SJCRH30 (cell line): ENCODE data around the gene GPATCH1. TPM values are rescaled to one million over a fixed set of nuclear protein-coding genes. Genes with fewer than 3 reads are reported as not detected.
"Not testable (repeated sequence)": the region's sequence is repeated elsewhere in the genome, so short reads cannot be mapped to it uniquely, and the experiment has no call there.

ENCODE experiments used
- DNase-seq, 2 experiments: peaks; one replicate each; pipeline ENCODE4 v3.0.0-alpha.2; 2015 to 2020
- H3K27ac ChIP-seq: fragments of 250-450 bp; sonication (Bioruptor Pico); 2 replicates; pipeline ENCODE4 v1.5.1; 2020; ENCODE audit warnings: mild to moderate bottlenecking, moderate library complexity
- H3K27me3 ChIP-seq: fragments of 250-450 bp; sonication (Bioruptor Pico); 2 replicates; pipeline ENCODE4 v1.5.1; 2020; ENCODE audit warnings: mild to moderate bottlenecking, moderate library complexity
- H3K36me3 ChIP-seq: fragments of 250-450 bp; sonication (Bioruptor Pico); 2 replicates; pipeline ENCODE4 v1.5.1; 2020; ENCODE audit warnings: mild to moderate bottlenecking, moderate library complexity
- H3K4me1 ChIP-seq: fragments of 250-450 bp; sonication (Bioruptor Pico); 2 replicates; pipeline ENCODE4 v1.5.1; 2020; ENCODE audit warnings: mild to moderate bottlenecking, moderate library complexity
- H3K4me3 ChIP-seq: fragments of 250-450 bp; sonication (Bioruptor Pico); 2 replicates; pipeline ENCODE4 v1.5.1; 2020; ENCODE audit warnings: mild to moderate bottlenecking, moderate library complexity
- H3K9me3 ChIP-seq: fragments of 250-450 bp; sonication (Bioruptor Pico); replicated peaks from 2 replicates; pipeline ENCODE4 v1.5.1; 2020; ENCODE audit warnings: mild to moderate bottlenecking, moderate library complexity
- total RNA-seq: library from RNA; depleted of rRNA; stranded (reverse); fragments of >200 nt; shearing (Covaris generic); gene quantifications from 2 replicates; pipeline ENCODE4 v1.2.3, GENCODE V29; 2014

The GPATCH1 gene
- total RNA-seq, 1 experiment from 2014 or later: 12.7 TPM

- Histone ChIP-seq H3K36me3 (no peaks in the 10 kb centered on the region), H3K4me1 (no peaks in the 10 kb centered on the region), H3K27ac (no peak overlapping the region), H3K4me3 (no peak overlapping the region), H3K27me3 (no peaks in the 10 kb centered on the region), H3K9me3 (no peaks in the 10 kb centered on the region)
- no peak for DNase-seq
These were observed 70.0 kb downstream of the GPATCH1 start for GRCh38 chr19:33150852-33151518.

DNA sequence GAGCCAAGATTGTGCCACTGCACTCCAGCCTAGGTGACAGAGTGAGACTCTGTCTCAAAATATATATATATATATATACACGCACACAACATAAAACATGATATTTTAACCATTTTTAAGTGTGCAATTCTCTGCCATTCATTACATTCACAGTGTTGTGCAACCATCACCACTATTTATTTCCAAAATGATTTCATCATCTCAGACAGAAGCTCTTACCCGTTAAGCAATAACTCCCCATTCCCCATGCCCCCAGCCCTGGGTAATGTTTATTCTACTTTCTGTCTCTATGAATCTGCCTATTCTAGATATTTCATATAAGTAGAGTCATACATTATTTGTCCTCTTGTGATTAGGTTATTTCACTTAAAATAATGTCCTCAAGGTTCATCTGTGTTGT lies 71.2 kb downstream of the GPATCH1 start:
- Histone ChIP-seq H3K9me3 (no peaks in the 10 kb centered on the region), H3K27ac (no peak overlapping the region), H3K4me3 (no peak overlapping the region), H3K36me3 (no peaks in the 10 kb centered on the region), H3K27me3 (no peaks in the 10 kb centered on the region), H3K4me1 (no peaks in the 10 kb centered on the region)
- DNase-seq: no peak

GRCh38 chr19:33152625-33153024 lies 71.6 kb downstream of the GPATCH1 start:
- not testable (repeated sequence) for DNase-seq, H3K9me3 ChIP-seq, H3K36me3 ChIP-seq, H3K27me3 ChIP-seq, H3K4me3 ChIP-seq, H3K4me1 ChIP-seq, H3K27ac ChIP-seq

DNA sequence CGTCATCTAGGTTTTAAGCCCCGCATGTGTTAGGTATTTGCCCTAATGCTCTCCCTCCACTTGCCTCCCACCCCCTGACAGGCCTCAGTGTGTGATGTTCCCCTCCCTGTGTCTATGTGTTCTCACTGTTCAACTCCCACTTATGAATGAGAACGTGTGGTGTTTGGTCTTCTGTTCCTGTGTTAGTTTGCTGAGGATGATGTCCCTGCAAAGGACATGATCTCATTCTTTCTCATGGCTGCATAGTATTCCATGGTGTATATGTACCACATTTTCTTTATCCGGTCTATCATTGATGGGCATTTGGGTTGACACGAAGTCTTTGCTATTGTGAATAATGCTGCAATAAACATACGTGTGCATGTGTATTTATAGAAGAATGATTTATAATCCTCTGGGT lies 73.3 kb downstream of the GPATCH1 start:
- not testable (repeated sequence) for DNase-seq, H3K27me3 ChIP-seq, H3K9me3 ChIP-seq, H3K4me3 ChIP-seq, H3K27ac ChIP-seq, H3K36me3 ChIP-seq, H3K4me1 ChIP-seq

GRCh38 chr19:33156334-33156733 lies 75.4 kb downstream of the GPATCH1 start:
- Histone ChIP-seq H3K9me3 (no peaks in the 10 kb centered on the region), H3K27me3 (no peaks in the 10 kb centered on the region), H3K4me3 (no peak overlapping the region), H3K4me1 (no peaks in the 10 kb centered on the region), H3K27ac (no peak overlapping the region), H3K36me3 (no peaks in the 10 kb centered on the region)
- no peak for DNase-seq

- H3K27ac ChIP-seq: no peak overlapping the region
- H3K36me3 ChIP-seq: no peaks in the 10 kb centered on the region
- no peaks in the 10 kb centered on the region for H3K9me3 ChIP-seq
- H3K4me3 ChIP-seq: no peak overlapping the region
- DNase-seq: no peak
- no peaks in the 10 kb centered on the region for H3K27me3 ChIP-seq
- no peaks in the 10 kb centered on the region for H3K4me1 ChIP-seq
These were observed 76.9 kb downstream of the GPATCH1 start for GRCh38 chr19:33157906-33158305.

DNA sequence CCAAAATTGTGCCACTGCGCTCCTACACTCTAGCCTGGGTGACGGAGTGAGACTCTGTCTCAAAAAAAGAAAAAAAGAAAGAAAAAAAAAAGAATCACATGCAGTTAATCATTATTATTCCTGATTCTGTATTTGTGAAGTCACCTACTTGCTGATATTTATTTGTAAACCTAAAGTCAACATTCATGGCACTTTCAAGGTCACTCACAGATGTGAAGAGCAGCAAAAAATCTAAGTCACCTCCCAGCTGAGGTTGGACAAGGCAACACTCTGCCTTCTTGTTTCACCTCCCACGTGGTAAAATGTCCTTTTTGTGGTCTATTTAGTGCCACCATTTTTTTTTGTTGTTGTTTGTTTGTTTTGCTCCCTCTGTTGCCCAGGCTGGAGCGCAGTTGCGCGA lies 77.4 kb downstream of the GPATCH1 start:
- Histone ChIP-seq H3K27ac (no peak overlapping the region), H3K4me3 (no peak overlapping the region), H3K9me3 (no peaks in the 10 kb centered on the region), H3K36me3 (no peaks in the 10 kb centered on the region), H3K4me1 (no peaks in the 10 kb centered on the region), H3K27me3 (no peaks in the 10 kb centered on the region)
- no peak for DNase-seq

DNA sequence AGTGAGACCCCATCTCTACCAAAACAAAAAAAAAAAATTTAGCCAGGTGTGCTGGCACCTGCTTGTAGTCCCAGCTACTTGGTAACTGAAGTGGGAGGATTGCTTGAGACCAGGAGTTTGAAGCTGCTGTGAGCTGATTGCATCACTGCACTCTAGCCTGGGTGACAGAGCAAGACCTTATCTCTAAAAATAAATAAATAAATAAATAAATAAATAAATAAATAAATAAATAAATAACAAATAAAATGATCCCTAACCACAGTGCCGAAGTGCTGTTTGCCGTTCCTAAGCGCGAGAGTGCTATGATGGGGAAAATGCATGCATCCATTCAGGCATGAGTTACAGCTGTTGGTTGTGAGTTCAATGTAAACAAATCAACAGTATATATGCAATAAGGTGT lies 78.2 kb downstream of the GPATCH1 start:
- Histone ChIP-seq H3K9me3 (no peaks in the 10 kb centered on the region), H3K4me3 (no peak overlapping the region), H3K27ac (no peak overlapping the region), H3K27me3 (no peaks in the 10 kb centered on the region), H3K4me1 (no peaks in the 10 kb centered on the region), H3K36me3 (no peaks in the 10 kb centered on the region)
- DNase-seq: no peak

DNA sequence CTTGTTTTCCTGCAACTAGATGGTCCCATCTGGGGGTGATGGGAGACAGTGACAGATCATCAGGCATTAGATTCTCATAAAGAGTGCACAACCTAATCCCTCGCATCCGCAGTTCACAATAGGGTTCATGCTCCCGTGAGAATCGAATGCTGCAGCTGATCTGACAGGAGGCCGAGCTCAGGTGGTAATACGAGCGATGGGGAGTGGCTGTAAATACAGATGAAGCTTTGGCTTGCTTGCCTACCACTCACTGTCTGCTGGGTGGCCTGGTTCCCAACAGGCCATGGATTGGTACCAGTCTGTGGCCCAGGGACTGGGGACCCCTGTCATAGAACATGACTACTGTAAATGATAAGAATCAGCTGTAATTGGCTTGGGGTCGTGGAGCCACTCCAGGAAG lies 78.9 kb downstream of the GPATCH1 start:
- Histone ChIP-seq H3K27ac (no peak overlapping the region), H3K9me3 (no peaks in the 10 kb centered on the region), H3K4me1 (no peaks in the 10 kb centered on the region), H3K4me3 (no peak overlapping the region), H3K27me3 (no peaks in the 10 kb centered on the region), H3K36me3 (no peaks in the 10 kb centered on the region)
- no peak for DNase-seq

- Histone ChIP-seq H3K36me3 (no peaks in the 10 kb centered on the region), H3K27ac (no peak overlapping the region), H3K9me3 (no peaks in the 10 kb centered on the region), H3K4me1 (no peaks in the 10 kb centered on the region), H3K4me3 (no peak overlapping the region), H3K27me3 (no peaks in the 10 kb centered on the region)
- no peak for DNase-seq
These were observed 80.2 kb downstream of the GPATCH1 start for GRCh38 chr19:33161201-33161600.

GRCh38 chr19:33163481-33163880 lies 82.5 kb downstream of the GPATCH1 start:
- Histone ChIP-seq H3K4me1 (no peaks in the 10 kb centered on the region), H3K9me3 (no peaks in the 10 kb centered on the region), H3K36me3 (no peaks in the 10 kb centered on the region), H3K27ac (no peak overlapping the region), H3K4me3 (no peak overlapping the region), H3K27me3 (no peaks in the 10 kb centered on the region)
- DNase-seq: no peak

- not testable (repeated sequence) for H3K27me3 ChIP-seq, DNase-seq, H3K4me1 ChIP-seq
These were observed 85.1 kb downstream of the GPATCH1 start for GRCh38 chr19:33166037-33166436.

GRCh38 chr19:33167438-33167837 lies 86.5 kb downstream of the GPATCH1 start:
- Histone ChIP-seq H3K4me3 (no peak overlapping the region), H3K9me3 (no peaks in the 10 kb centered on the region)

More at GRCh38 chr19:33166037-33166436, 85.1 kb downstream of the GPATCH1 start:
- H3K27ac ChIP-seq, H3K4me3 ChIP-seq, H3K9me3 ChIP-seq, H3K36me3 ChIP-seq: not testable (repeated sequence)

GRCh38 chr19:33168528-33168927 lies 87.5 kb downstream of the GPATCH1 start:
- H3K9me3 ChIP-seq: no peaks in the 10 kb centered on the region
- H3K27ac ChIP-seq: no peak overlapping the region
- no peaks in the 10 kb centered on the region for H3K36me3 ChIP-seq
- DNase-seq: no peak
- H3K27me3 ChIP-seq: no peaks in the 10 kb centered on the region
- H3K4me3 ChIP-seq: no peak overlapping the region
- H3K4me1 ChIP-seq: peaks cover 7% of the 10 kb centered on the region; the same call in 1 of the 2 replicates

More at GRCh38 chr19:33167438-33167837, 86.5 kb downstream of the GPATCH1 start:
- Histone ChIP-seq H3K36me3 (no peaks in the 10 kb centered on the region), H3K27me3 (no peaks in the 10 kb centered on the region), H3K4me1 (peaks cover 7% of the 10 kb centered on the region; the same call in 1 of the 2 replicates), H3K27ac (no peak overlapping the region)
- DNase-seq: no peak

DNA sequence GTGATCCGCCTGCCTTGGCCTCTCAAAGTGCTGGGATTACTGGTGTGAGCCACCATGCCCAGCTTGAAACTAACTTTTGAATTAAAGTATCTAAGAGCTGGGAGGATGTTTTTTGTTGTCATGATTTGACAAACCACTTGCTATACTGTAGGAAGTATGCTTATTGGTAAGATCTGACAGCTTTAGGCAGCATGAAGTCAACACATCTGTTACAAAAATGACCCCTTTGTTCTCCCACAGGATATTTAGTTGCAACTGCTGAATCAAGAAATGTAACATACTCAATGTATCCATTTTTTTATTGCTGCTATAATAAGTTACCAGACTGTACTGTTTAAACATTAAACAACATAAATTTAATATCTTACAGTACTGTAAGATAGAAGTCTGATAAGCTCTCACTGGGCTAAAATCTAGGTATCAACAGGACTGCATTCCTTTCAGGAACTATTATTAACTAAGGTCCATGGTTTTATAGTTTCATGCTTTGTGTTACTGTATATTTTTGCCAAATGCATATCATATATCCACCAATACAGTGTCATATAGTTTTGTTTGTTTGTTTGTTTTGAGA lies 90.3 kb downstream of the GPATCH1 start:
- Histone ChIP-seq H3K4me1 (peaks cover 11% of the 10 kb centered on the region), H3K9me3 (no peaks in the 10 kb centered on the region), H3K27ac (no peak overlapping the region), H3K27me3 (no peaks in the 10 kb centered on the region), H3K4me3 (no peak overlapping the region), H3K36me3 (no peaks in the 10 kb centered on the region)
- DNase-seq: no peak

- Histone ChIP-seq H3K27me3 (no peaks in the 10 kb centered on the region), H3K36me3 (no peaks in the 10 kb centered on the region), H3K4me1 (peaks cover 11% of the 10 kb centered on the region), H3K9me3 (no peaks in the 10 kb centered on the region), H3K4me3 (no peak overlapping the region), H3K27ac (no peak overlapping the region)
- no peak for DNase-seq
These were observed 91.0 kb downstream of the GPATCH1 start for GRCh38 chr19:33171916-33172359.
